Omental fat pad (tissue), 4 donors: ENCODE results near the gene IL37. TPM values are rescaled to one million over a fixed set of nuclear protein-coding genes. Genes with fewer than 3 reads are reported as not detected.

Experiments
- ATAC-seq: fragments of 150-250 bp; one replicate; pipeline ENCODE4 v1.9.1; 2016; ENCODE audit warnings: mild to moderate bottlenecking, moderate library complexity; ENCODE audit not compliant: low FRiP score
- DNase-seq: peaks from one replicate; pipeline ENCODE4 v3.0.0-alpha.2; 2019; ENCODE audit warnings: low spot score
- total RNA-seq, 4 donors: library from RNA; depleted of rRNA; stranded (reverse); fragments of >200 nt; gene quantifications; one replicate each; pipeline ENCODE4 v1.1.0, GENCODE V29; 2016
- TF ChIP-seq, protein P1 (sequence below), 3 donors: fragments of 450-650 bp; IDR thresholded peaks; one replicate each; pipeline ENCODE4 v1.5.1; 2016 to 2017; ENCODE audit warnings: antibody characterized with exemption in 3 of 3, mild to moderate bottlenecking in 3 of 3, moderate library complexity in 2 of 3

IL37 gene, protein sequence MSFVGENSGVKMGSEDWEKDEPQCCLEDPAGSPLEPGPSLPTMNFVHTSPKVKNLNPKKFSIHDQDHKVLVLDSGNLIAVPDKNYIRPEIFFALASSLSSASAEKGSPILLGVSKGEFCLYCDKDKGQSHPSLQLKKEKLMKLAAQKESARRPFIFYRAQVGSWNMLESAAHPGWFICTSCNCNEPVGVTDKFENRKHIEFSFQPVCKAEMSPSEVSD
- total RNA-seq, result not detected

DNA sequence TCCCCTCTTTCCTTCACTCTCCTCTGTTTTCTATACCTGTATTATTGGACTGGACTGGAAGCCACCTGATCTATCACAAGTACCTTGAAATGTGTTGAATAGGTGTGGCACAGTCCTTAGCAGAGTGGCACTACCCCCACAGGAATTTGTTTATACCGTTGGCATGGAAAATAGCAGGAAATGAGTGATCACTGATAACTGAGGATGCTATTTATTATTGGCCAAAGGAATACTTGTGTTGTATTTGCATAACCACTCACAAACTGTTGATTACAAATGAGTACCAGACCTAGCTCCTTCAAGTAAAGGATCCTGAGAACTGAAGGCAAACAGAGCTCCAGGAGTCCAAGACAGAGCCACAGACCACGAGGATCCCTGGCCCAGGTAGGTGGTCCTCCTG, at the start of gene IL37:
Gene IL37, plus strand, starts transcription at position 301 of the 400 bp plus-strand sequence. CDS start 1,848 bp downstream, outside the sequence.
- TF ChIP-seq, protein P1, sequence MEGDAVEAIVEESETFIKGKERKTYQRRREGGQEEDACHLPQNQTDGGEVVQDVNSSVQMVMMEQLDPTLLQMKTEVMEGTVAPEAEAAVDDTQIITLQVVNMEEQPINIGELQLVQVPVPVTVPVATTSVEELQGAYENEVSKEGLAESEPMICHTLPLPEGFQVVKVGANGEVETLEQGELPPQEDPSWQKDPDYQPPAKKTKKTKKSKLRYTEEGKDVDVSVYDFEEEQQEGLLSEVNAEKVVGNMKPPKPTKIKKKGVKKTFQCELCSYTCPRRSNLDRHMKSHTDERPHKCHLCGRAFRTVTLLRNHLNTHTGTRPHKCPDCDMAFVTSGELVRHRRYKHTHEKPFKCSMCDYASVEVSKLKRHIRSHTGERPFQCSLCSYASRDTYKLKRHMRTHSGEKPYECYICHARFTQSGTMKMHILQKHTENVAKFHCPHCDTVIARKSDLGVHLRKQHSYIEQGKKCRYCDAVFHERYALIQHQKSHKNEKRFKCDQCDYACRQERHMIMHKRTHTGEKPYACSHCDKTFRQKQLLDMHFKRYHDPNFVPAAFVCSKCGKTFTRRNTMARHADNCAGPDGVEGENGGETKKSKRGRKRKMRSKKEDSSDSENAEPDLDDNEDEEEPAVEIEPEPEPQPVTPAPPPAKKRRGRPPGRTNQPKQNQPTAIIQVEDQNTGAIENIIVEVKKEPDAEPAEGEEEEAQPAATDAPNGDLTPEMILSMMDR (IDR thresholded peaks at IDR 0.05), result no peak
- no peak for DNase-seq
- no peak for ATAC-seq

DNA sequence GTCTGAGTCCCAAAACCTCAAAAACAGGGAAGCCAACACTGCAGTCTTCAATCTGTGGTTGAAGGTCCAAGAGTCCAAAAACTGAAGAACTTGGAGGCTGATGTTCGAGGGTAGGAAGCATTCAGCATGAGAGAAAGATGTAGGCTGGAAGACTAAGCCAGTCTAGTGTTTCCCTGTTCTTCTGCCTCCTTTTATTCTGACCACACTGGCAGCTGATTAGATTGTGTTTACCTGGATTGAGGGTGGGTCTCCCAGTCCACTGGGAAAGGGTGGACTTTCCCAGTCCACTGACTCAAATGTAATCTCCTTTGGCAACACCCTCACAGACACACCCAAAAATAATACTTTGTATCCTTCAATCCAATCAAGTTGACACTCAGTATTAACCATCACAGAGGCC, 46.9 kb upstream of the IL37 start:
- DNase-seq, result no peak
- TF ChIP-seq, protein P1 (IDR thresholded peaks at IDR 0.05), result no peak
- no peak for ATAC-seq

DNA sequence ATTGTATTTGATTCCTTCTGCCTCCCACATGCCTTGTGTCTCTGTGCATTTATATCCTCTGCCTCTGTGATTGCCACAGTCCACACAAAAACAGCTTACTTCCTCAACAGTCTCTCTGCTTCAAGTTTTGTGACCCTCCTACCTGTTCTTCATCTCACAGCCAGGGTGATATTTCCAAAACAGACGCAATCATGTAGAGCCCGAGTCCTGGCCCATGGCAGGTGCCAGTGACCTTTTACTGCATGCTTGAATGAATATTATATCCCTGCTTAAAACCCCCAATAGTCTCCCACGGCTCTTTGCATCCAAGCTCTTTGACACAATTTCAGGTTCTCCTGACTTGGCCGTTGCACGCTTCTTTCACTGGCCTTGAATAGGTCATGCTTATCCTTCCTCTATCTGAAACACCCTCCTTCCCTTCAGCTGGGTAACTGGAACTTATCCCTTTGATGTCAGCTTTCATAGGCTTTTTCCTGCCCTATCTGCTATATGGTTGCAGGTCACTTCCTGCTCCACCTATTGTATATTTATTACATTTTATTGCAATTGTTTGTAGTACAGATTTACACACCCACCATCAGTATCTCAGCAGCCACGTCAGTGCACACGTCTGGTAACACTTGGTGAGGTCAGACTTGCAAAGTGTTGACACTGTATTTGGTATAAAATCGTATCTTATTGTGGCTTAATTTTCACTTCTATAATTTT, 44.7 kb upstream of the IL37 start:
- ATAC-seq (no peak), DNase-seq (no peak)
- TF ChIP-seq, protein P1 (IDR thresholded peaks at IDR 0.05), result no peak

DNA sequence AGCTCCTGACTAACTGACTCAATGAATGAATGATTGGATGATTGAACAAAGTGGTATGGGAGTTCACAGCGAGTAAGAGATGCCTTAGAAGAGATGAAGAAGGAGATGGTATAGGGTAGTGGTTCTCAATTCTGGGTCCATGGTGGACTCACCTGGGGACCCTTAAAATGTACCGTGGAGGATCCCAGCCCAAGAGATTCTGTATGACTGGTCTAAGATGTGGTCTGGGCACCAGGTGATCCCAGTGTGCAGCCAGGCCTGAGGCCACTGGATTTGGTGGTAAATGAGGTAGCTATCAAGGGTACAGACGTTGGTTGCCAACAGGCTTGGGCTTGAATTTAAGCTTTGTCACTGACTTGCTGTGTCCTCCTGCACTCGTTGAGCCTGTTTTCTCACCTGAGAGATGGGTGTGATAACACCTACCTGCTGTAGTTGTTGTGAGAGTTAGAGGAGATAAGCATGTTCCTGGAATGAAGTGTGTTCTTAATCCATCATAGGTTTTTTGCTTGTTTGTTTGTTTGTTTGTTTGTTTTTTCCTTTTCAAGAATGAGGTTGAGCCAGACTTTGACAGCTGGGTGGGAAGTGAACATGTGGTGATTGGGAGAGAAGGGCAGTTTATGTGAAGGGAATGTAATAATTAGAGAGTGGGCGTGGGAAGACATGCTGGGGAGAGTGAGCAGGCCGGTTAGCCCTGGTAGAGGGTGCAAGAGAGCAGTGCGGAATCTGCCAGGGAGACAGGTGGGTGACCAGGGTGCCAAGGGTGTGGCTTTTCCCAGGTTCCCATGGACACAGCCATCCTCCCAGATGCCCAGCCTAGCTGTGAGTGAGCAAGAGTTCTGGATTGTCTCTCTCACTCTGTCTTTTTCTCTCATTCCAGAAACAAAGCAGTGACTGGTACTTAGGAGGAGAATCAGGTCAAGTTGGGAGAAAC, 43.0 kb upstream of the IL37 start:
- DNase-seq, result no peak

DNA sequence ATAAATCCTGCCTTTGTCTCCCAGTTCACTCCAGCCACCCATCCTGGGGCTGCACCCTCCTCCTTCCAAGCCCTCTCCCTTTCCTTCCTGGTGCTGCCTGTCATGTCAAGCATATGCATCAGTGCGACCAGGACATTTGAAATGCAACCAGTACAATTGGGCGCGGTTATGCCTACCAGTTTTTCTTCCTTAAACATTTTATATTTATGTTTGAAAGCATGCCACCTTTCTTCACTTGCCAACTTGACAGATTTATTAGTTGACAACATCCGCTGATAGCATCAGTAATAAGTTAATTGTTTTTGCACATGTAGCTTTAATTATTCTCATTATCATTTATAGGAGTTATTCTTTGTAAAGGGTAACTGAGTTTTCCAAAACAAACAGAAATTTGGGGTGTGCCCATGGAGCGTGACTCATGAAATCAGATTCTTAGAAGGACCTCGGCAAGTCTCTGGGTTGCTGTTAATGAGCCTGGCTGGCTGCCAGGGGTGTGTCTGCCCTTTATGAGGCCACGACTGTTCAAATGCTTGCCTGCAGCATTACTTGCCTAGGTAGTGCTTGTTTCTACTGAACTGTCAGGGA, 41.6 kb upstream of the IL37 start:
- TF ChIP-seq, protein P1 (IDR thresholded peaks at IDR 0.05), result no peak
- DNase-seq, result peak; percentile 66
- ATAC-seq, result no peak

More for the DNA sequence above, 43.0 kb upstream of the IL37 start:
- TF ChIP-seq, protein P1 (IDR thresholded peaks at IDR 0.05), result no peak
- ATAC-seq, result no peak
